CD14-positive monocyte (primary cell): ENCODE results near the gene NDUFB2. TPM values are rescaled to one million over a fixed set of nuclear protein-coding genes. Genes with fewer than 3 reads are reported as not detected.

Experiments
- DNase-seq, 3 donors: peaks; one replicate each; pipeline ENCODE4 v3.0.0-alpha.2; 2011 to 2022
- H2AFZ ChIP-seq: 2 replicates; pipeline ENCODE4 v1.6.0; 2012; ENCODE audit warnings: mild to moderate bottlenecking, low read depth, low read length, inconsistent platforms; ENCODE audit not compliant: insufficient read depth, poor library complexity, severe bottlenecking
- H3K27ac ChIP-seq, 2 donors: 1 replicate in 1 of 2; 2 replicates in 1 of 2; pipeline ENCODE4 v1.5.1; 2012 to 2013; ENCODE audit warnings: low read length in 2 of 2, control low read depth in 1 of 2, inconsistent platforms in 1 of 2, low read depth in 1 of 2, mild to moderate bottlenecking in 1 of 2
- H3K27me3 ChIP-seq, 2 donors: one replicate each; pipeline versions ENCODE4 v1.6.0 to v1.6.1; 2011 to 2013; ENCODE audit warnings: low read length in 2 of 2; ENCODE audit not compliant: control insufficient read depth in 2 of 2, insufficient read depth in 2 of 2
- H3K36me3 ChIP-seq, 2 donors: replicated peaks in 1 of 2; 1 replicate in 1 of 2; 2 replicates in 1 of 2; pipeline versions ENCODE4 v1.5.1 to v1.6.1; 2012 to 2013; ENCODE audit warnings: low read length in 2 of 2, control low read depth in 1 of 2, inconsistent platforms in 1 of 2, mild to moderate bottlenecking in 1 of 2; ENCODE audit not compliant: insufficient read depth in 2 of 2, control insufficient read depth in 1 of 2
- H3K4me1 ChIP-seq, 2 donors: 1 replicate in 1 of 2; 2 replicates in 1 of 2; pipeline versions ENCODE4 v1.5.1 to v1.6.1; 2012 to 2013; ENCODE audit warnings: low read length in 2 of 2, control low read depth in 1 of 2, inconsistent platforms in 1 of 2, mild to moderate bottlenecking in 1 of 2, moderate library complexity in 1 of 2; ENCODE audit not compliant: insufficient read depth in 2 of 2, control insufficient read depth in 1 of 2
- H3K4me2 ChIP-seq: replicated peaks from 2 replicates; pipeline ENCODE3; 2012; ENCODE audit warnings: low read length, moderate library complexity, mild to moderate bottlenecking; ENCODE audit not compliant: poor library complexity, severe bottlenecking; ENCODE audit errors: extremely low read depth
- H3K4me3 ChIP-seq, 3 experiments: fragments of 200-600 bp in 1 of 3; sonication (generic) in 1 of 3; replicated peaks in 1 of 3; 1 replicate in 2 of 3; 2 replicates in 1 of 3; pipeline ENCODE4 v1.5.1; 2011 to 2013; ENCODE audit warnings: low read length in 3 of 3, mild to moderate bottlenecking in 3 of 3, control low read depth in 2 of 3, low read depth in 2 of 3, inconsistent platforms in 1 of 3, moderate library complexity in 1 of 3
- H3K79me2 ChIP-seq: 2 replicates; pipeline ENCODE4 v1.6.0; 2012; ENCODE audit warnings: mild to moderate bottlenecking, control low read depth, inconsistent platforms, low read length, moderate library complexity; ENCODE audit not compliant: insufficient read depth
- H3K9ac ChIP-seq: 2 replicates; pipeline ENCODE4 v1.6.0; 2017; ENCODE audit warnings: low read length, mild to moderate bottlenecking; ENCODE audit not compliant: insufficient read depth, poor library complexity, severe bottlenecking
- H3K9me3 ChIP-seq, 2 donors: replicated peaks in 1 of 2; 1 replicate in 1 of 2; 2 replicates in 1 of 2; pipeline versions ENCODE4 v1.5.1 to v1.6.1; 2012 to 2013; ENCODE audit warnings: low read length in 2 of 2, control low read depth in 1 of 2; ENCODE audit not compliant: control insufficient read depth in 1 of 2, insufficient read depth in 1 of 2
- H4K20me1 ChIP-seq: 2 replicates; pipeline ENCODE4 v1.6.0; 2012; ENCODE audit warnings: mild to moderate bottlenecking, low read length, control low read depth, moderate library complexity; ENCODE audit not compliant: insufficient read depth
- H3K27ac Mint-ChIP-seq, 7 donors: one replicate each; pipeline ENCODE4 v1.8.0; 2020; ENCODE audit warnings: mild to moderate bottlenecking in 7 of 7, mixed read lengths in 7 of 7, moderate library complexity in 6 of 7, inconsistent platforms in 2 of 7
- H3K27me3 Mint-ChIP-seq, 3 donors: one replicate each; pipeline ENCODE4 v1.8.0; 2021 to 2022; ENCODE audit warnings: low read depth in 3 of 3, mild to moderate bottlenecking in 3 of 3, mixed read lengths in 3 of 3, moderate library complexity in 3 of 3, inconsistent platforms in 1 of 3
- H3K36me3 Mint-ChIP-seq, 2 donors: one replicate each; pipeline ENCODE4 v1.8.0; 2020; ENCODE audit warnings: mixed read lengths in 2 of 2, inconsistent platforms in 1 of 2, mild to moderate bottlenecking in 1 of 2
- H3K4me1 Mint-ChIP-seq: one replicate; pipeline ENCODE4 v1.8.0; 2020; ENCODE audit warnings: mild to moderate bottlenecking, mixed read lengths
- H3K4me3 Mint-ChIP-seq, 2 donors: one replicate each; pipeline ENCODE4 v1.8.0; 2020; ENCODE audit warnings: mild to moderate bottlenecking in 2 of 2, mixed read lengths in 2 of 2, moderate library complexity in 1 of 2
- H3K9me3 Mint-ChIP-seq, 7 donors: one replicate each; pipeline ENCODE4 v1.8.0; 2020 to 2022; ENCODE audit warnings: mixed read lengths in 7 of 7, mild to moderate bottlenecking in 6 of 7, moderate library complexity in 6 of 7, inconsistent platforms in 2 of 7
- WGBS: methylation state at CpG from one replicate; pipeline ENCODE4 v1.1.5; 2013; ENCODE audit warnings: missing lambda C conversion rate; ENCODE audit not compliant: insufficient coverage; 5-methylcytosine and 5-hydroxymethylcytosine counted together
- intact Hi-C, 2 donors: fragments of 100-400 bp; cut with micrococcal nuclease; formaldehyde crosslinking; loops; one replicate each; pipeline versions ENCODE4 v1.15.0 to v1.15.1; 2023
- polyA plus RNA-seq, 3 donors: library from polyadenylated mRNA; depleted of rRNA in 1 of 3; unstranded in 2 of 3; stranded (reverse) in 1 of 3; fragments of 300-500 nt in 2 of 3; fragments of >200 nt in 1 of 3; fragmentation: Illumina TruSeq in 2 of 3; gene quantifications; 1 replicate in 2 of 3; 2 replicates in 1 of 3; pipeline ENCODE4 v1.2.3, GENCODE V29; 2012 to 2021
- TF ChIP-seq, protein P1 (sequence below): fragments of 200-600 bp; IDR thresholded peaks from one replicate; pipeline ENCODE4 v1.8.0; 2022; ENCODE audit warnings: antibody characterized with exemption, mild to moderate bottlenecking

Gene NDUFB2
- polyA plus RNA-seq, 3 donors = 250 to 516 (median 479) TPM

GRCh38 chr7:140670343-140670935, 26.1 kb upstream of the NDUFB2 start:
- H3K9ac ChIP-seq = no peak overlapping the region
- no peak overlapping the region for H2AFZ ChIP-seq
- H3K9me3 ChIP-seq = no peaks in the 10 kb centered on the region
- H3K27me3 ChIP-seq = no peaks in the 10 kb centered on the region
- H3K4me3 ChIP-seq = no peak overlapping the region
- DNase-seq = no peak
- TF ChIP-seq, protein P1, sequence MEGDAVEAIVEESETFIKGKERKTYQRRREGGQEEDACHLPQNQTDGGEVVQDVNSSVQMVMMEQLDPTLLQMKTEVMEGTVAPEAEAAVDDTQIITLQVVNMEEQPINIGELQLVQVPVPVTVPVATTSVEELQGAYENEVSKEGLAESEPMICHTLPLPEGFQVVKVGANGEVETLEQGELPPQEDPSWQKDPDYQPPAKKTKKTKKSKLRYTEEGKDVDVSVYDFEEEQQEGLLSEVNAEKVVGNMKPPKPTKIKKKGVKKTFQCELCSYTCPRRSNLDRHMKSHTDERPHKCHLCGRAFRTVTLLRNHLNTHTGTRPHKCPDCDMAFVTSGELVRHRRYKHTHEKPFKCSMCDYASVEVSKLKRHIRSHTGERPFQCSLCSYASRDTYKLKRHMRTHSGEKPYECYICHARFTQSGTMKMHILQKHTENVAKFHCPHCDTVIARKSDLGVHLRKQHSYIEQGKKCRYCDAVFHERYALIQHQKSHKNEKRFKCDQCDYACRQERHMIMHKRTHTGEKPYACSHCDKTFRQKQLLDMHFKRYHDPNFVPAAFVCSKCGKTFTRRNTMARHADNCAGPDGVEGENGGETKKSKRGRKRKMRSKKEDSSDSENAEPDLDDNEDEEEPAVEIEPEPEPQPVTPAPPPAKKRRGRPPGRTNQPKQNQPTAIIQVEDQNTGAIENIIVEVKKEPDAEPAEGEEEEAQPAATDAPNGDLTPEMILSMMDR = no peak
- Mint-ChIP-seq H3K4me3 (no peak overlapping the region), H3K9me3 (peaks cover 0 to 4% (median 0%) of the 10 kb centered on the region in 7 donors), H3K4me1 (peaks cover 26% of the 10 kb centered on the region), H3K36me3 (no peaks in the 10 kb centered on the region), H3K27ac (no peak overlapping the region), H3K27me3 (peaks cover 2 to 5% (median 3%) of the 10 kb centered on the region in 3 donors)
- H3K36me3 ChIP-seq = no peaks in the 10 kb centered on the region
- H3K4me1 ChIP-seq = peaks cover 27 to 35% of the 10 kb centered on the region in 2 donors
- H3K79me2 ChIP-seq = peaks cover 7% of the 10 kb centered on the region
- no peak overlapping the region for H3K27ac ChIP-seq
- intact Hi-C loops = no loop called here
- no peak overlapping the region for H3K4me2 ChIP-seq
- 90% methylated on average over 2 of the region's 4 CpGs for WGBS
- H4K20me1 ChIP-seq = no peaks in the 10 kb centered on the region

- peak overlapping the region in 1 of 3 experiments; percentile 77 for H3K4me3 ChIP-seq
- no peaks in the 10 kb centered on the region for H3K27me3 ChIP-seq
- WGBS = 85% methylated on average over 11 of the region's 15 CpGs
- H3K4me1 Mint-ChIP-seq = peaks cover 42% of the 10 kb centered on the region
- no peak overlapping the region for H3K9ac ChIP-seq
- H3K36me3 ChIP-seq = no peaks in the 10 kb centered on the region
- H3K36me3 Mint-ChIP-seq = peaks cover 0 to under 1% of the 10 kb centered on the region in 2 donors
- H3K4me1 ChIP-seq = peaks cover 42 to 49% of the 10 kb centered on the region in 2 donors
- intact Hi-C loops = no loop called here
- peak overlapping the region; percentile 64 for H2AFZ ChIP-seq
- no peaks in the 10 kb centered on the region for H4K20me1 ChIP-seq
- peak overlapping the region; percentile 87 for H3K4me2 ChIP-seq
- TF ChIP-seq, protein P1 = no peak
- peaks cover 0 to 4% (median 0%) of the 10 kb centered on the region in 7 donors for H3K9me3 Mint-ChIP-seq
- DNase-seq = peak in 1 of 3 donors; percentile 22
- H3K27me3 Mint-ChIP-seq = peaks cover 2 to 5% (median 3%) of the 10 kb centered on the region in 3 donors
- H3K9me3 ChIP-seq = no peaks in the 10 kb centered on the region
- H3K4me3 Mint-ChIP-seq = peak overlapping the region; percentile 77
- H3K79me2 ChIP-seq = peaks cover 7% of the 10 kb centered on the region
- peak overlapping the region in 2 of 7 donors; percentile 11 to 43 for H3K27ac Mint-ChIP-seq
- no peak overlapping the region for H3K27ac ChIP-seq
Measured at GRCh38 chr7:140671966-140672365, 24.5 kb upstream of the NDUFB2 start.
